Kidney (tissue), 14 donors: ENCODE measurements around the gene CEACAM16. TPM values are rescaled to one million over a fixed set of nuclear protein-coding genes. Genes with fewer than 3 reads are reported as not detected.

Source experiments
- DNase-seq, 5 donors: peaks; one replicate each; pipeline ENCODE4 v3.0.0-alpha.2; 2013 to 2020
- FAIRE-seq: peaks from 2 replicates; lab custom pipeline; 2012; peaks lifted over from hg19 to GRCh38; lab: Jason Lieb, UNC
- H3K27ac ChIP-seq, 2 donors: one replicate each; pipeline ENCODE4 v1.7.0; 2013; ENCODE audit warnings: low read depth in 2 of 2, low read length in 2 of 2, inconsistent platforms in 1 of 2
- H3K27me3 ChIP-seq: one replicate; pipeline ENCODE4 v1.7.1; 2013; ENCODE audit warnings: low read length, inconsistent platforms; ENCODE audit not compliant: control insufficient read depth, insufficient read depth
- H3K36me3 ChIP-seq, 3 donors: one replicate each; pipeline versions ENCODE4 v1.7.0 to v1.7.1; 2013; ENCODE audit warnings: low read length in 3 of 3, control low read depth in 1 of 3, inconsistent platforms in 1 of 3; ENCODE audit not compliant: insufficient read depth in 3 of 3, control insufficient read depth in 2 of 3
- H3K4me1 ChIP-seq, 3 donors: one replicate each; pipeline versions ENCODE4 v1.7.0 to v1.7.1; 2013; ENCODE audit warnings: low read length in 3 of 3, inconsistent platforms in 1 of 3, low read depth in 1 of 3; ENCODE audit not compliant: control insufficient read depth in 2 of 3, insufficient read depth in 2 of 3
- H3K4me3 ChIP-seq, 3 donors: one replicate each; pipeline versions ENCODE4 v1.7.0 to v1.8.1; 2013; ENCODE audit warnings: low read length in 3 of 3, control low read depth in 1 of 3, inconsistent platforms in 1 of 3
- H3K9ac ChIP-seq, 3 donors: one replicate each; pipeline versions ENCODE4 v1.7.0 to v1.7.1; 2013; ENCODE audit warnings: low read length in 3 of 3, control low read depth in 1 of 3, inconsistent platforms in 1 of 3
- H3K9me3 ChIP-seq, 3 donors: one replicate each; pipeline versions ENCODE4 v1.7.0 to v1.7.1; 2013; ENCODE audit warnings: low read length in 3 of 3, control low read depth in 1 of 3, inconsistent platforms in 1 of 3; ENCODE audit not compliant: control insufficient read depth in 2 of 3, insufficient read depth in 1 of 3
- intact Hi-C: fragments of 100-400 bp; cut with DNase I; formaldehyde crosslinking; loops from one replicate; pipeline ENCODE4 v1.11.1; 2022
- polyA plus RNA-seq: library from polyadenylated mRNA; stranded (reverse); fragments of 350-450 nt; fragmentation: Illumina TruSeq; extraction: RNeasy Lipid Tissue Mini Kit (QIAGEN cat#74804); gene quantifications from one replicate; pipeline ENCODE4 v1.2.3, GENCODE V29; 2014; ENCODE audit warnings: low read depth, low replicate concordance; ENCODE audit not compliant: insufficient read depth
- total RNA-seq: library from RNA; stranded (reverse); fragmentation: NEBNext Ultra II Directional; extraction: Animal tissue kit (Norgen Biotek cat#: 25700); gene quantifications from one replicate; pipeline ENCODE4 v1.2.1, GENCODE V29; 2021
- TF ChIP-seq, protein P1 (sequence below): IDR thresholded peaks from 3 replicates; pipeline ENCODE4 v1.5.1; 2012; ENCODE audit warnings: mild to moderate bottlenecking, moderate library complexity, borderline replicate concordance; ENCODE audit not compliant: insufficient read depth; ENCODE audit errors: extremely low read depth
- donor health status: control.
- donor health status: control.
- donor health status: control.
- donor health status: control.
- donor health status: control.
- donor health status: DM: yes; HTN: yes; CAD: no.
- donor health status: Normal renal cell carcinoma (clear cell type).

The CEACAM16 gene
- total and polyA plus RNA-seq, 2 donors from 2014 or later: not detected

- intact Hi-C loops: no loop called here
- DNase-seq: peak in 1 of 5 donors; percentile 39
- H3K4me3 ChIP-seq: no peak overlapping the region
Observed at GRCh38 chr19:44677019-44677811, 21.7 kb upstream of the CEACAM16 start.

DNA sequence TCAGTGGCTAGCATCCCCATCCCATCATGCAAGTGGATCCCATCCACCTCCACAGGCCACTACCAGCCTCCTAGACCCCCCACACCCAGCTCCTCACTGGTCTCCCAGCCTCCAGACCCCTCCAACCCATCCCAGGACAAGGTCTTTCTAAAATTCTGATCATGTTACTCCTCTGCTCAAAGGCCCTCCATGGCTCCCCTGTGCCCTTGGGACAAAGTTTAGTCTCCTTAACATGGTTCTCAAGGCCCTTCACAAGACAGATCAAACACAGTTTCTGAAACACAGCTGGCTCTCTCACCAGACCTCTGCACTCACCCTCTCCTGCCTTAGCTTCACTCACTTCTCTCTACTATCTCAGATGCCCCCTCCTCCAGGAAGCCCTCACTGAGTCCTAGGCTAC, 18.4 kb upstream of the CEACAM16 start:
- H3K4me1 ChIP-seq: peaks cover 0 to 3% (median 0%) of the 10 kb centered on the region in 3 donors
- H3K27ac ChIP-seq: no peak overlapping the region
- DNase-seq (no peak), FAIRE-seq (no peak)
- H3K9me3 ChIP-seq: no peaks in the 10 kb centered on the region
- H3K27me3 ChIP-seq: no peaks in the 10 kb centered on the region
- TF ChIP-seq, protein P1, sequence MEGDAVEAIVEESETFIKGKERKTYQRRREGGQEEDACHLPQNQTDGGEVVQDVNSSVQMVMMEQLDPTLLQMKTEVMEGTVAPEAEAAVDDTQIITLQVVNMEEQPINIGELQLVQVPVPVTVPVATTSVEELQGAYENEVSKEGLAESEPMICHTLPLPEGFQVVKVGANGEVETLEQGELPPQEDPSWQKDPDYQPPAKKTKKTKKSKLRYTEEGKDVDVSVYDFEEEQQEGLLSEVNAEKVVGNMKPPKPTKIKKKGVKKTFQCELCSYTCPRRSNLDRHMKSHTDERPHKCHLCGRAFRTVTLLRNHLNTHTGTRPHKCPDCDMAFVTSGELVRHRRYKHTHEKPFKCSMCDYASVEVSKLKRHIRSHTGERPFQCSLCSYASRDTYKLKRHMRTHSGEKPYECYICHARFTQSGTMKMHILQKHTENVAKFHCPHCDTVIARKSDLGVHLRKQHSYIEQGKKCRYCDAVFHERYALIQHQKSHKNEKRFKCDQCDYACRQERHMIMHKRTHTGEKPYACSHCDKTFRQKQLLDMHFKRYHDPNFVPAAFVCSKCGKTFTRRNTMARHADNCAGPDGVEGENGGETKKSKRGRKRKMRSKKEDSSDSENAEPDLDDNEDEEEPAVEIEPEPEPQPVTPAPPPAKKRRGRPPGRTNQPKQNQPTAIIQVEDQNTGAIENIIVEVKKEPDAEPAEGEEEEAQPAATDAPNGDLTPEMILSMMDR: no peak
- H3K4me3 ChIP-seq: no peak overlapping the region
- intact Hi-C loops: no loop called here
- no peak overlapping the region for H3K9ac ChIP-seq
- H3K36me3 ChIP-seq: no peaks in the 10 kb centered on the region

More at GRCh38 chr19:44677019-44677811, 21.7 kb upstream of the CEACAM16 start:
- Histone ChIP-seq H3K27me3 (no peaks in the 10 kb centered on the region), H3K36me3 (no peaks in the 10 kb centered on the region), H3K27ac (peak overlapping the region in 1 of 2 donors; percentile 28), H3K9me3 (no peaks in the 10 kb centered on the region), H3K9ac (no peak overlapping the region), H3K4me1 (peaks cover 0 to 6% (median 2%) of the 10 kb centered on the region in 3 donors)
- FAIRE-seq: no peak
- TF ChIP-seq, protein P1: no peak

DNA sequence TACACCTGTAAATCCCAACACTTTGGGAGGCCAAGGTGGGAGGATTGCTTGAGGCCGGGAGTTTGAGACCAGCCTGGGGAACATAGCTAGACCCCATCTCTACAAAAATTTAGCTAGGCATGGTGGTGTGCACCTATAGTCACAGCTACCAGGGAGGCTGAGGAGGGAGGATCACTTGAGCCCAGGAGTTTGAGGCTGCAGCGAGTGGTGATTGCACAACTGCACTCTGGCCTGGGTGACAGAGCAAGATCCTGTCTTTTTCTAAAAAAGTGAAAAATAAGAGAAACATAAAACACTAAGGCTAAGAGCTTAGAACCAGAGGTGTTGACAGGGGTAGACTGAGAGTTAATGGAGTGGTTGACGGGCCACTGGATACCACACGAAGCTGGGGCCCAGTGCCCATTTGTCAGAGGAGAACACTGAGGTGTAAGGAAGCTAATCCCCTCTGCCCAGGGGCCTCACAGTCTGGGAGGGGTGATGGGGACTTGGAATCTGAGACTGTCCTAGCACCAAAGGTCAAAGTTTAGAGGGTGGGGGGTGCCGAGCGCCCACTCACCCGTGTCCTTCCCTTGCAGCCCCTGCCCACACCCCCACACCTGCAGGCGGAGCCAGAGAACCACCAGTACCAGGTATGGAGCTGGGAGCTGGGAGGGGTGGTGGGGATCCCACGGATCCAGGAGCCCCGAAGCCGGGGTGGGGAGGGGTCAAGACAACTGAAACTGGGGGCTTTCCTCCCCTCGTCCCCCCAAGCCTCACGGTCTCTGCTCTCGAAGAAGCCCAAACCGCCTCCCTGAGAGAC, 16.8 kb upstream of the CEACAM16 start:
- no peak for DNase-seq
- no peak for FAIRE-seq
- intact Hi-C loops: no loop called here
- H3K4me3 ChIP-seq: no peak overlapping the region
- H3K9me3 ChIP-seq: no peaks in the 10 kb centered on the region
- no peaks in the 10 kb centered on the region for H3K27me3 ChIP-seq
- H3K36me3 ChIP-seq: no peaks in the 10 kb centered on the region
- TF ChIP-seq, protein P1: no peak
- H3K27ac ChIP-seq: no peak overlapping the region
- H3K4me1 ChIP-seq: peaks cover 0 to 3% (median 0%) of the 10 kb centered on the region in 3 donors
- no peak overlapping the region for H3K9ac ChIP-seq
